ENCODE measurements around the gene DMAC1.

DMAC1 gene

DNA sequence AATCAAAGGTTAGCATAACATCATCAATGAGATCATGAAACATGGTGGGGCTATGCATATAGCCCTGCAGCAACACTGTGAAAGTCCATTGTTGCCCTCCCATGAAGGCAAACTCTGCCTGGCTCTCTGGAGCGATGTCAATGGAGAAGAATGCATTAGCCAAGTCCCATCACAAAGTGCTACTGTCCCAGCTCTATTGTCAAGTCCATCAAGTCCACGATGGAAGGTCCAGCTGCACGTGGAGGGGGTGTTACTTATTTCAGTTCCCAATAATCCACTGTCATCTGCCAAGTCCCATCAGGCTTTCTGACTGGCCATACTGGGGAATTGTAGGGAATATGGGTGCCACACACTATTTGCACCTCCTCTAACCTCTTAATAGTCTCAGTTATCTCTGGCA, 10.8 kb downstream of the DMAC1 start:
- no peaks in the 10 kb centered on the region for H3K4me1 ChIP-seq (ENCODE audit: control insufficient read depth in 5 of 5, insufficient read depth in 5 of 5, low read length in 5 of 5)
- no peak overlapping the region for H3K9ac ChIP-seq (ENCODE audit: low read length in 5 of 5)
- H3K36me3 ChIP-seq (ENCODE audit: control insufficient read depth in 5 of 5, insufficient read depth in 5 of 5, low read length in 5 of 5), result peaks cover 0 to 16% (median 7%) of the 10 kb centered on the region in 5 donors
- H3K4me3 ChIP-seq (ENCODE audit: low read depth in 1 of 5, low read length in 5 of 5), result no peak overlapping the region
- H3K9me3 ChIP-seq (ENCODE audit: control insufficient read depth in 5 of 5, low read length in 5 of 5), result no peaks in the 10 kb centered on the region
- no peak overlapping the region for H3K27ac ChIP-seq (ENCODE audit: low read depth, low read length)
- H3K27me3 ChIP-seq (ENCODE audit: control insufficient read depth in 5 of 5, insufficient read depth in 4 of 5, low read length in 5 of 5), result no peaks in the 10 kb centered on the region

DNA sequence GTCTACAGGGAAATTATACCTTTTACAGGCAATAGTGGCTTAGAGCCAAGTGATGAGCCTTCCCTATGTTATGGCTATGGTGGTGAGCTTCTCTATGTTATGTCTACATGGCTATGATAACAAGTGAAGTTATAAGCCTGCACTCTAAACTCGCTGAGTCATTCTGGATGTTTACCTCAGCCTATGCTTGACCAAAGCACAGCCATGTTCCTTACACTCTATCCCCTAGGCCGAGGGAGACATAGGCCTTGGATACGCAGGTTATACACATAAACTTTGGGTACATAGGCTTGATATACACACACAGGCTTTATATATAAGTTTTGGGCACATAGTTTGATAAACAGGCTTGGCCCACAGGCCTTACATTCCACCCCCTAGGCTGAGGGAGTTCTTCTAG, 13.8 kb downstream of the DMAC1 start:
- Histone ChIP-seq H3K4me1 (ENCODE audit: control insufficient read depth in 5 of 5, insufficient read depth in 5 of 5, low read length in 5 of 5) (no peaks in the 10 kb centered on the region), H3K36me3 (ENCODE audit: control insufficient read depth in 5 of 5, insufficient read depth in 5 of 5, low read length in 5 of 5) (no peaks in the 10 kb centered on the region), H3K9me3 (ENCODE audit: control insufficient read depth in 5 of 5, low read length in 5 of 5) (no peaks in the 10 kb centered on the region), H3K27me3 (ENCODE audit: control insufficient read depth in 5 of 5, insufficient read depth in 4 of 5, low read length in 5 of 5) (no peaks in the 10 kb centered on the region), H3K4me3 (ENCODE audit: low read depth in 1 of 5, low read length in 5 of 5) (no peak overlapping the region), H3K27ac (ENCODE audit: low read depth, low read length) (no peak overlapping the region), H3K9ac (ENCODE audit: low read length in 5 of 5) (no peak overlapping the region)

DNA sequence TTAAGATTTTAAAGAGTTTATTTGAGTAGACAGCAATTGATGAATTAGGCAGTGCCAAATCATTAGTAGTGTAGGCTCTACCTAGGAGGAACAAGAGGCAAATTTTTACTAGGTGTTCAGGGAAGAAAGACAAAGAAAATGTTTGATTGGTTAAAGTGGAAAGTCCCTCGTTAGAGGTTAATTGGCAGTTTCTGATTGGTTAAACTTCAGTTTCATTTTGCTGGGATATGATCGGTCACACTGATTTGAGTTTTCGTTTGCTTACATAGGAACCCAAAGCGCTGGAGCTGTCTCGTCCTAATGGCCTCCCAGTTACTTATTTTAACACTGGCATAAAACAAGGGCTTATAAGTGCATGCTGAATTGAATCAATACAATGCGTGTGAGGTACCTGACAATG, 15.1 kb downstream of the DMAC1 start:
- H3K27me3 ChIP-seq (ENCODE audit: control insufficient read depth in 5 of 5, insufficient read depth in 4 of 5, low read length in 5 of 5), result no peaks in the 10 kb centered on the region
- H3K9me3 ChIP-seq (ENCODE audit: control insufficient read depth in 5 of 5, low read length in 5 of 5), result no peaks in the 10 kb centered on the region
- no peaks in the 10 kb centered on the region for H3K4me1 ChIP-seq (ENCODE audit: control insufficient read depth in 5 of 5, insufficient read depth in 5 of 5, low read length in 5 of 5)
- H3K36me3 ChIP-seq (ENCODE audit: control insufficient read depth in 5 of 5, insufficient read depth in 5 of 5, low read length in 5 of 5), result no peaks in the 10 kb centered on the region
- H3K4me3 ChIP-seq (ENCODE audit: low read depth in 1 of 5, low read length in 5 of 5), result no peak overlapping the region
- H3K9ac ChIP-seq (ENCODE audit: low read length in 5 of 5), result no peak overlapping the region
- H3K27ac ChIP-seq (ENCODE audit: low read depth, low read length), result no peak overlapping the region

DNA sequence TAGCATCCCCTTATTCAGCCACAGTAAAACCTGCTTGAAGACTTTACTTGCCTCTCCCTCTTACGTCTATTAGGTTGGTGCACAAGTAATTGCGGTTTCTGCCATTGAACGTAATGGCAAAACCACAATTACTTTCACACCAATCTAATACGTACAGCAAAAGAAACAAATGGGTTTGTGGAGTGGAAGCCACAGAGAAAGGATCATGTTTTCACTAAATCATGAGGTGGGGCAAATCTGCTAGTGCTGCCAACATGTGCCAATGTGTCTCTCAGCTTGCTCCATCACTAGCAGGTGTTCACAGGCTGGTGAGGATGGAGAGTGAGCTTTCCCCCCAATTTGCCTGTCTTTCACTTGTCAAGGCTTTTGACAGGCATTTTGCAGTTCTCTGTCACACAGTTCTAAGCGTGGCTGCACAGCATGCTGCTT, 15.9 kb downstream of the DMAC1 start:
- H3K27ac ChIP-seq (ENCODE audit: low read depth, low read length), result no peak overlapping the region
- H3K27me3 ChIP-seq (ENCODE audit: control insufficient read depth in 5 of 5, insufficient read depth in 4 of 5, low read length in 5 of 5), result no peaks in the 10 kb centered on the region
- H3K9me3 ChIP-seq (ENCODE audit: control insufficient read depth in 5 of 5, low read length in 5 of 5), result no peaks in the 10 kb centered on the region
- H3K36me3 ChIP-seq (ENCODE audit: control insufficient read depth in 5 of 5, insufficient read depth in 5 of 5, low read length in 5 of 5), result no peaks in the 10 kb centered on the region
- H3K4me1 ChIP-seq (ENCODE audit: control insufficient read depth in 5 of 5, insufficient read depth in 5 of 5, low read length in 5 of 5), result no peaks in the 10 kb centered on the region
- H3K4me3 ChIP-seq (ENCODE audit: low read depth in 1 of 5, low read length in 5 of 5), result no peak overlapping the region
- H3K9ac ChIP-seq (ENCODE audit: low read length in 5 of 5), result no peak overlapping the region

DNA sequence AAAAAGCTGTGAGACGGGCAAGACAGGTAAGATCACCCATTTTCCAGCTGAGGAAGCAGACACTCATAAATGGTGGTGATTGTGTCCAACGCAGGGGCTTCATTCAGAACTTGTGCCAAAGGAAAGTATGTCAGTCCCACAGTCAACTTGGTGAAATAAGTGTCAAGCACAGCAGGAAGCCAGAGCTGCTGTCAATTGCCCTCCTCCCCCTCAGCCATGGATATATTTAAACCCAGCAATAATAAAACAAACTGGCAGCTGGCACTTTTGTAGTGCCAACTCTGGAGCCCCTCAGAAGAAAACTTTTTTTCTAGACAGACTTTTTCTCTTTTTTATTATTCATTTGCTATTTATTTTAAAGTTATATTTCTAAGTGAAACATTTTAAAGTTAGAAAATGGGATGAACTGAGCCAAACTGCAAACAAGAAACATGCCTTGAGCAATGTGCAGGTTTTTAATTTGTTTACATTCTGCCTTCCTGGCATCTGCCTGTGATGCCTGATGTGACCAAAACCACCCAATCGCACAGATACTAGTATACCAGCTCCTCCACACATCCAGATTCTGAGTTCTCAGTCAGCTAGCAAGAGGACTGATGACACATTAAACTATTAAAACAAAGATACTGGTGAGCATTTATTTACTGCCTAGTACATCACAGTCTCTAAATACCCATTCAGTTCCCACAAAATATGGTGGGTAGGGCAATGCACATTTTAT, 17.0 kb downstream of the DMAC1 start:
- H3K27ac ChIP-seq (ENCODE audit: low read depth, low read length), result no peak overlapping the region

DNA sequence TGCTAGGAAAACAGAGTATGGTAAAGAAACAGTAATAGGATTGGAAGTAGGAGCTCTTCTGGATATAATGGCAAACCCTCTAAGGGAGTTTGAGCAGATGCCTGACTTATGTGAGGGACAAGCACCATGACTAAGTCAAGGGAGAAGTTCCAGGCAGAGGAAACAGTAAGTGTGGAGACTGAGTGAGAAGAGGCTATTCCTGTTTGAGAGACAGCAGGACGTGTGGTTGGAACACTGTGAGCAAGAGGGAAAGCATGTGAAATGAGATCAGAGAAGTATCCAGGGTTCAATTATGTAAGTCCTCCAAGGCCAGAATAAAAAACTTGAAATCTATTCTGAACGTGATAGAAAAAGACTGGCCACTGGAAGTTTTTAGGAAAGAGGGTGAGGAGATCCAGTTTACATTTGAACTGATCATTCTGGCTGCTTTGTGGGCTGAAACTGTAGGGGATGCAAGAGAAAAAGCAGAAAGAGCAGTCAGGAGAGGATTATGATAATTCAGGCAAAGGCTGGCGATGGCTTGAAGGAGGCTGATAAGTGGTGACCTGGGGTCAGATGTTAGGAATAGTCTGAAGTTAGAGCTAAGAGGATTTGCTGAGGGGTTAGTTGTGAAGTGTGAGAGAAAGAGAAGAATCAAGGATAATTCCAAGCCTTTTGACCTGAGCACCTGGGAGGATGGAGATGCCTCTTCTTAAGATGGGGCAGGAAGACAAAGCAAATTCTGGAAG, 19.2 kb downstream of the DMAC1 start:
- Histone ChIP-seq H3K4me1 (ENCODE audit: control insufficient read depth in 5 of 5, insufficient read depth in 5 of 5, low read length in 5 of 5) (no peaks in the 10 kb centered on the region), H3K27ac (ENCODE audit: low read depth, low read length) (no peak overlapping the region), H3K9me3 (ENCODE audit: control insufficient read depth in 5 of 5, low read length in 5 of 5) (no peaks in the 10 kb centered on the region), H3K27me3 (ENCODE audit: control insufficient read depth in 5 of 5, insufficient read depth in 4 of 5, low read length in 5 of 5) (no peaks in the 10 kb centered on the region), H3K4me3 (ENCODE audit: low read depth in 1 of 5, low read length in 5 of 5) (no peak overlapping the region), H3K9ac (ENCODE audit: low read length in 5 of 5) (no peak overlapping the region), H3K36me3 (ENCODE audit: control insufficient read depth in 5 of 5, insufficient read depth in 5 of 5, low read length in 5 of 5) (no peaks in the 10 kb centered on the region)

More for the DNA sequence above, 17.0 kb downstream of the DMAC1 start:
- Histone ChIP-seq H3K36me3 (ENCODE audit: control insufficient read depth in 5 of 5, insufficient read depth in 5 of 5, low read length in 5 of 5) (no peaks in the 10 kb centered on the region), H3K27me3 (ENCODE audit: control insufficient read depth in 5 of 5, insufficient read depth in 4 of 5, low read length in 5 of 5) (no peaks in the 10 kb centered on the region), H3K9me3 (ENCODE audit: control insufficient read depth in 5 of 5, low read length in 5 of 5) (no peaks in the 10 kb centered on the region), H3K9ac (ENCODE audit: low read length in 5 of 5) (no peak overlapping the region), H3K4me3 (ENCODE audit: low read depth in 1 of 5, low read length in 5 of 5) (no peak overlapping the region), H3K4me1 (ENCODE audit: control insufficient read depth in 5 of 5, insufficient read depth in 5 of 5, low read length in 5 of 5) (no peaks in the 10 kb centered on the region)

DNA sequence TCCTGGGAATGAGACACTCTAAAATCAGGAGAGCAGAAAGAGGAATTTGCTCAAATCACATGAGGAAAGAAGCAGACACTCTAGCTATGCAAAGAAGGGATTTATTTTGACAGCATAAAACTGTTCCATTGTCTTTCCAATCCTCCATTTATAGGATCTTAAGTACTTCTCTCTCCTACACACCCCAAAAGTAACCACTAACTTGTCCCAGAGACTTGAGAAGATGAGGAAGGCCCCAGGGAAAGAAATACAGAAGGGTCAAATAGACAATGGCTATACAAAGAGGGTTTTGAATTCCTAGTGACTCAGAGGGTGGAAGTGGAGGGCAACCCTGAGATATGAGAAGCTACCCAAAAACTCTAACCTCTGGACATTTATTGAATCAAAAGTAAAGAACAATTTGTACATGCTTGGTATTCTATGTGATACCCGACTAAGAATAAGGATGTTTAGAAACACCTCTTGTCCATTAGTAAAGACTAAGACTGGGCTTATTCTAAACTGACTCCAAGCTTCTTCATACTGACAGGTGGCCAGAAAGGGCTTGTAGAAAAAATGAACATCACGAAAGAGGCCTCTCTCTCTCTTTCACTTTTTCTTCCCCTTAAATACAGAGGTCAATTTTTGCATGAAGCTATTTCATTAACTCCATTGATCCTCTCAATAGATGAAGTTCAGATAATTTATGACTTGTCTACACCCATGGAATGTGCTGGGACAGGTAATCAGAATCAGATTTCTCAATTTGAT, 20.6 kb downstream of the DMAC1 start:
- no peaks in the 10 kb centered on the region for H3K27me3 ChIP-seq (ENCODE audit: control insufficient read depth in 5 of 5, insufficient read depth in 4 of 5, low read length in 5 of 5)
- H3K9ac ChIP-seq (ENCODE audit: low read length in 5 of 5), result no peak overlapping the region
- no peak overlapping the region for H3K27ac ChIP-seq (ENCODE audit: low read depth, low read length)
- no peak overlapping the region for H3K4me3 ChIP-seq (ENCODE audit: low read depth in 1 of 5, low read length in 5 of 5)
- H3K4me1 ChIP-seq (ENCODE audit: control insufficient read depth in 5 of 5, insufficient read depth in 5 of 5, low read length in 5 of 5), result no peaks in the 10 kb centered on the region
- no peaks in the 10 kb centered on the region for H3K9me3 ChIP-seq (ENCODE audit: control insufficient read depth in 5 of 5, low read length in 5 of 5)
- H3K36me3 ChIP-seq (ENCODE audit: control insufficient read depth in 5 of 5, insufficient read depth in 5 of 5, low read length in 5 of 5), result no peaks in the 10 kb centered on the region

DNA sequence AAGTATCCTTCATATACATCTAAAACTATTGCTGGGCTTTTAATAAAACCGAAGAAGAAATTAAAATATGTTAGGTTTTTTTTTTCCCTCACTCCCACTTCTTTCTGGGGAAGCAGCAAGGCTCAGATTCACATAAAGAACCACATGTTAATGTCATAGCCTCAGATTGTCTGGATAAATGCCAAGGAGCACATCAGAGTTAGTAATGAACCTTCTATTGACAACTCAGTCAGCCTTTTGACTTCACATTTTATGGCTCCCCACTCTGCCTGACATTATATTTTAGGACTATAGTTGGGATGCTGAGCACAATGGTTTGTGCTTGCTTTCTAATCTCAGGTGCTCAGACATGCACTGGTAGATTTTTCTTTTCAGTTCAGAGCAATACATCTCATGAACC, 21.8 kb downstream of the DMAC1 start:
- Histone ChIP-seq H3K4me1 (ENCODE audit: control insufficient read depth in 5 of 5, insufficient read depth in 5 of 5, low read length in 5 of 5) (no peaks in the 10 kb centered on the region), H3K27me3 (ENCODE audit: control insufficient read depth in 5 of 5, insufficient read depth in 4 of 5, low read length in 5 of 5) (no peaks in the 10 kb centered on the region)

DNA sequence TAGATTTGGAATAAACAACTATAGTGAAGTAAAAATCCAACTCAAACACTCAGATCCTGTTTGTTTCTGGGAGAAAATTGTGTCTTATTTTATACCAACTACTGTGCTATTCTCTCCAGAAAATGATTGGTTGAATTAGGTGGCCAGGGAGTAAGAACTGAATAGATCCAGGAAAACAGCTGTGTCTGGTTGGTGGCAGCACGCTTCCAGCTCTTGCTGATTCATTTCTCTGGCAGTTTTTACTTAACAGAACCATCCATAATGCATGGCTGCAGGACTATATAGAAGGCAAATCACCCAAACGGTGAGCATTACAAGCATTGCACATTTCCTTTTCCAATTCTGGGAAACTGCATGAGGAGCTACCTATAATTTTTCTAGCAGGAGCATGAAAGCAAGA, 29.5 kb downstream of the DMAC1 start:
- no peaks in the 10 kb centered on the region for H3K27me3 ChIP-seq (ENCODE audit: control insufficient read depth in 5 of 5, insufficient read depth in 4 of 5, low read length in 5 of 5)
- H3K9ac ChIP-seq (ENCODE audit: low read length in 5 of 5), result no peak overlapping the region
- peaks cover 0 to 4% (median under 1%) of the 10 kb centered on the region in 5 donors for H3K9me3 ChIP-seq (ENCODE audit: control insufficient read depth in 5 of 5, low read length in 5 of 5)
- H3K27ac ChIP-seq (ENCODE audit: low read depth, low read length), result no peak overlapping the region
- H3K36me3 ChIP-seq (ENCODE audit: control insufficient read depth in 5 of 5, insufficient read depth in 5 of 5, low read length in 5 of 5), result no peaks in the 10 kb centered on the region
- no peaks in the 10 kb centered on the region for H3K4me1 ChIP-seq (ENCODE audit: control insufficient read depth in 5 of 5, insufficient read depth in 5 of 5, low read length in 5 of 5)
- no peak overlapping the region for H3K4me3 ChIP-seq (ENCODE audit: low read depth in 1 of 5, low read length in 5 of 5)

More for the DNA sequence above, 21.8 kb downstream of the DMAC1 start:
- H3K9ac ChIP-seq (ENCODE audit: low read length in 5 of 5), result no peak overlapping the region
- H3K9me3 ChIP-seq (ENCODE audit: control insufficient read depth in 5 of 5, low read length in 5 of 5), result no peaks in the 10 kb centered on the region
- no peaks in the 10 kb centered on the region for H3K36me3 ChIP-seq (ENCODE audit: control insufficient read depth in 5 of 5, insufficient read depth in 5 of 5, low read length in 5 of 5)
- H3K4me3 ChIP-seq (ENCODE audit: low read depth in 1 of 5, low read length in 5 of 5), result no peak overlapping the region
- no peak overlapping the region for H3K27ac ChIP-seq (ENCODE audit: low read depth, low read length)

DNA sequence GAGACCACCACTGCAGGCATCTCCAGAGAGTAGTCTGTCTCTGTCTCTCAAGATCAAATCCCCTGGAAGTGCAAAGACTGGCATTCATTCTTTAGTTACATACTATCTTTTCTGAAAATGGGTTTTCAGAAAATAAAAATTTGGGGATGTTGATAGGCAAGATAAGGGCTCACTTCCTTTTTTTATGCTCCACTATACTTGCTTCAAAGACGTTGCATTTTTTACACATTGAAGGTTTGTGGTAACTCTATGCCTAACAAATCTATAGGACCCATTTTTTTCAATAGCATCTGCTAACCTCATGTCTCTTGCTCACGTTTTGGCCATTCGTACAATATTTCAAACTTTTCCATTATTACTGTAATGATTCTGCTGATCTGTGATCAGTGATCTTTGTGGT, 37.0 kb downstream of the DMAC1 start:
- Histone ChIP-seq H3K4me1 (ENCODE audit: control insufficient read depth in 5 of 5, insufficient read depth in 5 of 5, low read length in 5 of 5) (peaks cover 0 to 6% (median 4%) of the 10 kb centered on the region in 5 donors), H3K9ac (ENCODE audit: low read length in 5 of 5) (no peak overlapping the region), H3K27ac (ENCODE audit: low read depth, low read length) (no peak overlapping the region)

More for the DNA sequence above, 37.0 kb downstream of the DMAC1 start:
- Histone ChIP-seq H3K36me3 (ENCODE audit: control insufficient read depth in 5 of 5, insufficient read depth in 5 of 5, low read length in 5 of 5) (no peaks in the 10 kb centered on the region), H3K27me3 (ENCODE audit: control insufficient read depth in 5 of 5, insufficient read depth in 4 of 5, low read length in 5 of 5) (no peaks in the 10 kb centered on the region), H3K9me3 (ENCODE audit: control insufficient read depth in 5 of 5, low read length in 5 of 5) (peaks cover 4 to 13% (median 8%) of the 10 kb centered on the region in 5 donors), H3K4me3 (ENCODE audit: low read depth in 1 of 5, low read length in 5 of 5) (no peak overlapping the region)
